ENCODE results near the gene SH3D21.

Gene SH3D21

DNA sequence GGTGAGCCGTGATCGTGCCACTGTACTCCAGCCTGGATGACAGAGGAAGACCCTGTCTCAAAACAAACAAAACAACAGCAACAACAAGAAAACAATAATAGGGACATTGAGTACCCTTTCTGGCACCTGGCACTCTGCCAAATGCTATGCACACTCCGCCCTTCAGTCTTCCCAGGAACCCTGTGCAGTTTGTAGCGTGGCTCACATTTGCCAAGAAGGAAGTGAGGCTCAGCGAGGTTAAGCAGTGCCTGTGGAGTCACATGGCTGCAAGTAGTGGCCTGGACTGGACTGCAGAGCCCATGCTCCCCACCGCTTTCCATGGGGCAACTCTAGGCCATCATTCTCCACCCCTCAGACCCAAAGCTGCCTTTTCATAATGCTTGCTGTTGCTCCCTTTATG is 22.5 kb downstream of the SH3D21 start:
- 0 out of 2 replicates have a peak overlapping the region, but pooled peaks have one; percentile 1 for H3K27ac ChIP-seq
- TF ChIP-seq, protein P1, sequence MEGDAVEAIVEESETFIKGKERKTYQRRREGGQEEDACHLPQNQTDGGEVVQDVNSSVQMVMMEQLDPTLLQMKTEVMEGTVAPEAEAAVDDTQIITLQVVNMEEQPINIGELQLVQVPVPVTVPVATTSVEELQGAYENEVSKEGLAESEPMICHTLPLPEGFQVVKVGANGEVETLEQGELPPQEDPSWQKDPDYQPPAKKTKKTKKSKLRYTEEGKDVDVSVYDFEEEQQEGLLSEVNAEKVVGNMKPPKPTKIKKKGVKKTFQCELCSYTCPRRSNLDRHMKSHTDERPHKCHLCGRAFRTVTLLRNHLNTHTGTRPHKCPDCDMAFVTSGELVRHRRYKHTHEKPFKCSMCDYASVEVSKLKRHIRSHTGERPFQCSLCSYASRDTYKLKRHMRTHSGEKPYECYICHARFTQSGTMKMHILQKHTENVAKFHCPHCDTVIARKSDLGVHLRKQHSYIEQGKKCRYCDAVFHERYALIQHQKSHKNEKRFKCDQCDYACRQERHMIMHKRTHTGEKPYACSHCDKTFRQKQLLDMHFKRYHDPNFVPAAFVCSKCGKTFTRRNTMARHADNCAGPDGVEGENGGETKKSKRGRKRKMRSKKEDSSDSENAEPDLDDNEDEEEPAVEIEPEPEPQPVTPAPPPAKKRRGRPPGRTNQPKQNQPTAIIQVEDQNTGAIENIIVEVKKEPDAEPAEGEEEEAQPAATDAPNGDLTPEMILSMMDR (conservative IDR thresholded peaks at IDR 0.05), result no peak
- no peak for TF ChIP-seq ZFX (IDR thresholded peaks at IDR 0.05)

DNA sequence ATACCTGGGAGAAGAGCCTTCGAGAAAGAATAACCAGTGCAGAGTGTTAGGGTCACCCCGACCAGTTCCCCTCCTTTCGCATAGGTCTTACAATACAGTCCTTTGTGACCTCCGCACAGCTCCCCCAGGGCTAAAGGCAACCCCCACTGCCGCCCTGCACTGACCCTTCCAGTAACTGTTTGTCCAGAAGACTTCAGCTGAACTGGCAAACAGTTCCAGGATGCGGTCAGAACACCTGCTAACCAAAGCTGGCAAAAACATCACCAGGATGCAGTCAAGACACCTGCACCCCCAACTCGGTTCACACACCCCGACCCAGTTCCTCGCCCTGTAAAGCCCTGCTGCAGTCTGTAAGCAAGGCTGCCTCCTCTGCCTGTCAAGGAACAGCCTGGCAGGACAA is 23.6 kb downstream of the SH3D21 start:
- no peak overlapping the region for H3K27ac ChIP-seq
- TF ChIP-seq ZFX (IDR thresholded peaks at IDR 0.05), result no peak
- TF ChIP-seq, protein P1 (conservative IDR thresholded peaks at IDR 0.05), result no peak

DNA sequence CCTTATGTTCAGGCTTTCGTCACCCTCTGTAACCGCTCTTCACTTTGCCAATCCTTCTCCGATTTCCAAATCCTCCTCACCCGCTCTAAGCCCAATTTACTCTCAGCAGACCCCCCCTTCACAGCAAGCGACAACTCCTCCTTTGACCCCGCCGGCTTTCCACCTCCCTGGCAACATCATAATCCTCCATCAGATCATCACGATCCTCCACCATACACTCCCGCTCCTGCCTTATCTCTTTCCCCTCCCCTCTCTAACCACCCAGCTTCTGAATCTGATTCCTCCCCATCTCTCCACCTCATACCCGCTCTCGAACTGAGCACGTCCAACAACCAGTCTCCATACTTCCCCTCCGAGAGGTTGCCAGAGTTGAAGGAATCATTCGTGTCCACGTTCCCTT is 24.8 kb downstream of the SH3D21 start:
- TF ChIP-seq, protein P1 (conservative IDR thresholded peaks at IDR 0.05), result no peak
- TF ChIP-seq ZFX (IDR thresholded peaks at IDR 0.05), result no peak
- H3K27ac ChIP-seq, result no peak overlapping the region

DNA sequence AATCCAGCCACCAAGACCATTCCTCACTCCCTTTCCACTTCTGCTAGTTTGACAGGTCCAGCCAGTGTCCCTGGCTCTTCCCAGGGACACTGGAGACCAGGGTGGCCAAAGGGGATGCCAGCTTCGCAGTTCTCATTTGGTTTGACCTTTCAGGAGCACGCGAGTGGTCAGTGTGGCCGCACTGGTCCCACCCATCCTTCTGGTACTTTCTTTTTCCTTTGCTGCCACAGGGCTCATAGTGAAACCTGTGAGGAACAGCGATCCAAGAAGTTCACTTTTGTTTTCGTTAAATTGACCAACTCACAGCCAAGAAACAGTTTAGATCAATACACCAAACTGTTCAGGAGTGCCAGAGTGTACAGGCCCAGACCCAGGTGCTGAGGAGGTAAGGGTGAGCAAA is 31.7 kb downstream of the SH3D21 start:
- TF ChIP-seq, protein P1 (conservative IDR thresholded peaks at IDR 0.05), result no peak
- TF ChIP-seq ZFX (IDR thresholded peaks at IDR 0.05), result no peak
- H3K27ac ChIP-seq, result no peak overlapping the region

DNA sequence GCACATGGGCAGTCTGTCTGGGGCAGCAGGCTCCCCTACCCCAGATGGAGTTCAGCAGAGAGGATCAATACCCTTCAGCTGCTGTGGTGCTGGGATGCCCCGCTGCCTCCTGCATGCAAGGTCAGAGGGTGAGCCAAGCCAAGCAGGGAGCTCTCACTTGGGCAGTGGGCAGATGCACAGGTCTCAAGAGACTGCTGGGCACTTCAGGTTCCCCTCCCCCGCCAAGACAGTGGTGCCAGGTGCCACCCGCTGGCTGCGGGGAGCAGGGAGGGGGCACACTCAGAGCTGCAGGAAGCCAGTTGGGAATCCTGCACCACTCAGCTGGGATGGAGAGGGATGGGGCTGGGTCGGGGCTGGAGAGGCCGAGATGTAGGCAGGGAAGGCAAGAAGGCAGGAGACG is 33.0 kb downstream of the SH3D21 start:
- no peak overlapping the region for H3K27ac ChIP-seq
- TF ChIP-seq, protein P1 (conservative IDR thresholded peaks at IDR 0.05), result no peak
- TF ChIP-seq ZFX (IDR thresholded peaks at IDR 0.05), result no peak

DNA sequence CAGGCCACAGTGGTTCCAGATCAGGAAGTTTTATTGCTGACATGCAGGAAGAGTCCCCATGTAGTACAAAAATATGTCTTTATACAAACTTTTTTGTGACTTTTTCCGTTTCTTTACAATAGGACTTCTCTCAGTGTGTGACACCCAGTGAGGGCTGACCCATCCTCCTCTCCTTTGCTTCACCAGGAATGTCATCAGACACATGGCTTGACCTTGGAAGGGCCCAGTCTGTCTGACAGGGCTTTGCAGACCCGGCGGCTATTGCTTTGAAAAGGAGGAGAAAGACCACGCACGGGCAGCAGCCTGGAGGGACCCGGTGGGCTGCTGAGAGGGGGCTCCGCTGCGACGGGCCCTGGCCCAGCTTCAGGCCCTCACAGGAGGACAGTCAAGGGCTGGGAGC is 33.4 kb downstream of the SH3D21 start:
- TF ChIP-seq, protein P1 (conservative IDR thresholded peaks at IDR 0.05), result no peak
- no peak for TF ChIP-seq ZFX (IDR thresholded peaks at IDR 0.05)
- no peak overlapping the region for H3K27ac ChIP-seq

DNA sequence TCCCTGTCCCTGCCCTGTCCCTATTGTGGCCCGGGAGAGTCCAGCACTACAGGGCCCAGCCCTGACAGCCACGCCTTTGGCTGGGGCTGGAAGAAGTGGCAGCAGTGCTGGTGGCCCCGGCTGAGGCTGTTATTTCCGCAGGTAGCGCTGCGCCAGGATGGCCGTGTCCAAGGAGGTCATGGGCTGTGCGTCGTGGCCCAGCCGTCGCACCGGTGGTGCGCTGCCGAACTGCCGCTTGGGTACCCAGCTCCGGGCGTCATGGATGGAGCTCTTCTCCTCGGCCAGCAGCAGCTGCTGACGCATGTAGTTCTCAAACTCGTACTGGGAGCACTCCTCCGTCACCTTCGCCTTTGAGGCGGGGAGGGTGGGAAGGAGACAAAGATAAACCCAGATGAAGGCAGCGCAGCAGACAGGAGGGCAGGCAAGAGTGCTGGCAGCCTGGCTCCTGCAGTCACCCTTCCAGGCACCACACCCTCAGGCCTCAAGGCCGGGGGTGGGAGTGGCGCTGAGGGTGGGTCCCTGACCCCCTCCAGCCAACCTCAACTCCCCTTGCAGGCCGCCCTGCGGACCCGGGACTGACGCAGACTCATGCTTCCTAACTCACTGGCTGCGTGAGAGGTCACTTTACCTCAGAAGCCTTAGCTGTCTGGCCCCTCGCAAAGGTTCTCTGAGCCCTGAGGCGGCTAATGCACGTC is 35.6 kb downstream of the SH3D21 start:
- TF ChIP-seq ZFX (IDR thresholded peaks at IDR 0.05), result no peak
- TF ChIP-seq, protein P1 (conservative IDR thresholded peaks at IDR 0.05), result no peak
- no peak overlapping the region for H3K27ac ChIP-seq
